Measurements from ENCODE around the gene NUTF2.

Gene NUTF2

GRCh38 chr16:67873435-67874370, 27.0 kb downstream of the NUTF2 start:
- H3K4me3 ChIP-seq (ENCODE audit: severe bottlenecking): peak overlapping the region; percentile 86
- no peaks in the 10 kb centered on the region for H3K27me3 ChIP-seq (ENCODE audit: insufficient read depth, poor library complexity, severe bottlenecking)
- peak overlapping the region; percentile 49 for H3K27ac ChIP-seq (ENCODE audit: poor library complexity, severe bottlenecking)
- ATAC-seq (ENCODE audit: low read depth) (peak; percentile 32), DNase-seq (ENCODE audit: low spot score) (no peak)
- H3K9me3 ChIP-seq (ENCODE audit: severe bottlenecking): no peaks in the 10 kb centered on the region
- no peak for TF ChIP-seq CTCF (IDR thresholded peaks at IDR 0.05; ENCODE audit: poor library complexity, severe bottlenecking)
- peaks cover 8% of the 10 kb centered on the region for H3K4me1 ChIP-seq (ENCODE audit: insufficient read depth, poor library complexity, severe bottlenecking)
- peaks cover 58% of the 10 kb centered on the region for H3K36me3 ChIP-seq (ENCODE audit: low read depth)

DNA sequence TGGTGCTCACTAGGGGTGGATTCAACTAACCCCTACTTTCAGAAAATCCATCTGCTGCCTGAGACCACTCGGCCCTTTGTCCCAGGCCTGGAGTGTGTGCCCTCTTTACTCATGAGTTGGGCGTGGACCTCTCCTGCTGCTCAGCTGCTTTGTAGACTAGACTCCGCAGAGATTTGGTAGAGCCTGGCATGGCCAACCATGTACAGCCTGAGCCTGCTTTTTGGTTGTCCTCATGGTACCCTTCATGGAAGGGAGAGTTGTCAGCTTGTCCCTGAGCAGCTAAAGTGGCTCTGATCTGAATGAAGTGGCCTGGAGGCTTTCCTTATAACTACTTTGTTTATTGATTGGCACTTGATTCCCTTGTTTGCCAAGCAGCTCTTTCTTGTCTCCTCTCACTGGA, 27.6 kb downstream of the NUTF2 start:
- DNase-seq (ENCODE audit: low spot score): no peak
- TF ChIP-seq CTCF (IDR thresholded peaks at IDR 0.05; ENCODE audit: poor library complexity, severe bottlenecking): no peak
- Histone ChIP-seq H3K4me1 (ENCODE audit: insufficient read depth, poor library complexity, severe bottlenecking) (peaks cover 8% of the 10 kb centered on the region), H3K4me3 (ENCODE audit: severe bottlenecking) (peak overlapping the region; percentile 86), H3K27ac (ENCODE audit: poor library complexity, severe bottlenecking) (no peak overlapping the region), H3K27me3 (ENCODE audit: insufficient read depth, poor library complexity, severe bottlenecking) (no peaks in the 10 kb centered on the region), H3K36me3 (ENCODE audit: low read depth) (peaks cover 58% of the 10 kb centered on the region), H3K9me3 (ENCODE audit: severe bottlenecking) (no peaks in the 10 kb centered on the region)
- ATAC-seq (ENCODE audit: low read depth): no peak

DNA sequence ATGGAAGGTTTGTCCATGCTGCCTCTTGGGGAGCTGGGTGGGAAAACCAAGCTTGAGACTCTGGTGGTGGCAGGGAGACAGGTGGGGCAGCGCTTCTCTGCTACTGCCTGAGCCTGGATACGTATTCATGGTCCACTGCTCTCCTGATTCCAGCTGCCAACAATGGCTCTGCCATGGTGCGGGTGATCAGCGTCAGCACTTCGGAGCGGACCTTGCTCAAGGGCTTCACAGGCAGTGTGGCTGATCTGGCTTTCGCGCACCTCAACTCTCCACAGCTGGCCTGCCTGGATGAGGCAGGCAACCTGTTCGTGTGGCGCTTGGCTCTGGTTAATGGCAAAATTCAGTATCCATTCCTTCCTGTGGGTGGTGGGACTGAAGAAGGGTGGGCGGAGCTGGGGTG, 30.3 kb downstream of the NUTF2 start:
- Histone ChIP-seq H3K9me3 (ENCODE audit: severe bottlenecking) (no peaks in the 10 kb centered on the region), H3K4me3 (ENCODE audit: severe bottlenecking) (no peak overlapping the region), H3K27ac (ENCODE audit: poor library complexity, severe bottlenecking) (no peak overlapping the region), H3K27me3 (ENCODE audit: insufficient read depth, poor library complexity, severe bottlenecking) (no peaks in the 10 kb centered on the region), H3K4me1 (ENCODE audit: insufficient read depth, poor library complexity, severe bottlenecking) (peaks cover 8% of the 10 kb centered on the region), H3K36me3 (ENCODE audit: low read depth) (peaks cover 55% of the 10 kb centered on the region)
- DNase-seq (ENCODE audit: low spot score) (no peak), ATAC-seq (ENCODE audit: low read depth) (no peak)
- TF ChIP-seq CTCF (IDR thresholded peaks at IDR 0.05; ENCODE audit: poor library complexity, severe bottlenecking): no peak

- H3K27me3 ChIP-seq (ENCODE audit: insufficient read depth, poor library complexity, severe bottlenecking): no peaks in the 10 kb centered on the region
- no peak overlapping the region for H3K4me3 ChIP-seq (ENCODE audit: severe bottlenecking)
- DNase-seq (ENCODE audit: low spot score) (no peak), ATAC-seq (ENCODE audit: low read depth) (no peak)
- H3K9me3 ChIP-seq (ENCODE audit: severe bottlenecking): no peaks in the 10 kb centered on the region
- TF ChIP-seq CTCF (IDR thresholded peaks at IDR 0.05; ENCODE audit: poor library complexity, severe bottlenecking): no peak
- H3K4me1 ChIP-seq (ENCODE audit: insufficient read depth, poor library complexity, severe bottlenecking): peaks cover 8% of the 10 kb centered on the region
- peaks cover 66% of the 10 kb centered on the region for H3K36me3 ChIP-seq (ENCODE audit: low read depth)
- no peak overlapping the region for H3K27ac ChIP-seq (ENCODE audit: poor library complexity, severe bottlenecking)
These were observed 31.5 kb downstream of the NUTF2 start for GRCh38 chr16:67878232-67878631.

- no peak for ATAC-seq (ENCODE audit: low read depth)
- Histone ChIP-seq H3K4me1 (ENCODE audit: insufficient read depth, poor library complexity, severe bottlenecking) (peaks cover 7% of the 10 kb centered on the region), H3K9me3 (ENCODE audit: severe bottlenecking) (no peaks in the 10 kb centered on the region), H3K27ac (ENCODE audit: poor library complexity, severe bottlenecking) (no peak overlapping the region), H3K36me3 (ENCODE audit: low read depth) (peaks cover 72% of the 10 kb centered on the region), H3K4me3 (ENCODE audit: severe bottlenecking) (no peak overlapping the region), H3K27me3 (ENCODE audit: insufficient read depth, poor library complexity, severe bottlenecking) (no peaks in the 10 kb centered on the region)
- no peak for DNase-seq (ENCODE audit: low spot score)
- no peak for TF ChIP-seq CTCF (IDR thresholded peaks at IDR 0.05; ENCODE audit: poor library complexity, severe bottlenecking)
These were observed 32.1 kb downstream of the NUTF2 start for GRCh38 chr16:67878846-67879245.
